HEK293 (cell line): Measurements from ENCODE around the gene KLHL28.

Source experiments
- CTCF ChIA-PET: fragments of 350-600 bp; formaldehyde crosslinking; extraction: SDS; loops from one replicate; lab custom pipeline; 2021; ENCODE audit warnings: antibody characterized with exemption; lab: Yijun Ruan, JAX
- POLR2A ChIA-PET: fragments of 300-600 bp; formaldehyde crosslinking; extraction: SDS; loops from one replicate; lab custom pipeline; 2020; ENCODE audit warnings: antibody characterized with exemption, inconsistent platforms; lab: Yijun Ruan, JAX
- H3K27ac ChIP-seq: fragments of 200-500 bp; sonication (Bioruptor generic); 2 replicates; pipeline ENCODE4 v1.5.1; 2014; ENCODE audit warnings: low read depth, low read length, control low read depth, inconsistent platforms; ENCODE audit errors: extremely low read depth
- H3K36me3 ChIP-seq, 2 experiments: fragments of 200-500 bp in 1 of 2; sonication (Bioruptor generic) in 1 of 2; 1 replicate in 1 of 2; 2 replicates in 1 of 2; pipeline ENCODE4 v1.5.1; 2014 to 2017; ENCODE audit warnings: inconsistent platforms in 2 of 2, low read length in 2 of 2; ENCODE audit not compliant: control insufficient read depth in 2 of 2, insufficient read depth in 1 of 2
- H3K4me1 ChIP-seq: fragments of 200-500 bp; sonication (Bioruptor generic); 2 replicates; pipeline ENCODE4 v1.5.1; 2014; ENCODE audit warnings: mild to moderate bottlenecking, low read length, inconsistent platforms; ENCODE audit not compliant: control insufficient read depth, insufficient read depth
- H3K4me3 ChIP-seq: 2 replicates; pipeline ENCODE4 v1.5.1; 2011; ENCODE audit warnings: low read depth, mild to moderate bottlenecking, control low read depth, low read length, moderate library complexity
- H3K9me3 ChIP-seq: fragments of 200-500 bp; sonication (Bioruptor generic); 2 replicates; pipeline ENCODE4 v1.5.1; 2014; ENCODE audit warnings: low read depth, low read length, inconsistent platforms; ENCODE audit not compliant: control insufficient read depth, insufficient read depth
- EGR2 ChIP-seq: fragments of 450-650 bp; formaldehyde crosslinking; IDR thresholded peaks from 2 replicates; pipeline ENCODE4 v1.5.1; 2016; ENCODE audit warnings: low read depth, missing biosample characterization, missing genetic modification characterization
- KLF7 ChIP-seq: fragments of 450-650 bp; formaldehyde crosslinking; IDR thresholded peaks from 2 replicates; pipeline ENCODE4 v1.5.1; 2016; ENCODE audit warnings: missing biosample characterization, missing genetic modification characterization, borderline replicate concordance
- PRDM4 ChIP-seq: fragments of 450-650 bp; formaldehyde crosslinking; IDR thresholded peaks from 2 replicates; pipeline ENCODE4 v1.5.1; 2017; ENCODE audit warnings: missing biosample characterization, missing genetic modification characterization
- SALL2 ChIP-seq: fragments of 450-650 bp; formaldehyde crosslinking; IDR thresholded peaks from 2 replicates; pipeline ENCODE4 v1.5.0; 2017; ENCODE audit warnings: missing biosample characterization, mild to moderate bottlenecking, missing genetic modification characterization, borderline replicate concordance
- YY2 ChIP-seq: fragments of 450-650 bp; formaldehyde crosslinking; IDR thresholded peaks from 2 replicates; pipeline ENCODE4 v1.5.1; 2016; ENCODE audit warnings: missing biosample characterization, missing genetic modification characterization
- ZFP69B ChIP-seq: fragments of 450-650 bp; formaldehyde crosslinking; IDR thresholded peaks from 2 replicates; pipeline ENCODE4 v1.5.1; 2016; ENCODE audit warnings: missing biosample characterization, missing genetic modification characterization
- ZNF138 ChIP-seq: fragments of 450-650 bp; formaldehyde crosslinking; IDR thresholded peaks from 2 replicates; pipeline ENCODE4 v1.5.1; 2016; ENCODE audit warnings: missing biosample characterization, missing genetic modification characterization, borderline replicate concordance
- ZNF223 ChIP-seq: fragments of 450-650 bp; formaldehyde crosslinking; IDR thresholded peaks from 2 replicates; pipeline ENCODE4 v1.5.1; 2016; ENCODE audit warnings: missing biosample characterization, missing genetic modification characterization
- ZNF311 ChIP-seq: fragments of 450-650 bp; formaldehyde crosslinking; IDR thresholded peaks from 2 replicates; pipeline ENCODE4 v1.5.1; 2017; ENCODE audit warnings: missing biosample characterization, missing genetic modification characterization, borderline replicate concordance
- ZNF473 ChIP-seq: fragments of 450-650 bp; formaldehyde crosslinking; IDR thresholded peaks from 2 replicates; pipeline ENCODE4 v1.5.1; 2017; ENCODE audit warnings: missing biosample characterization, missing genetic modification characterization
- ZNF645 ChIP-seq: fragments of 450-650 bp; formaldehyde crosslinking; IDR thresholded peaks from 2 replicates; pipeline ENCODE4; 2016; ENCODE audit warnings: missing biosample characterization, missing genetic modification characterization
- ZNF776 ChIP-seq: fragments of 450-650 bp; formaldehyde crosslinking; IDR thresholded peaks from 2 replicates; pipeline ENCODE4 v1.5.0; 2017; ENCODE audit warnings: missing biosample characterization, missing genetic modification characterization, borderline replicate concordance
- TF ChIP-seq, protein P1 (sequence below): fragments of 450-650 bp; formaldehyde crosslinking; IDR thresholded peaks from 2 replicates; pipeline ENCODE4 v1.5.1; 2016; ENCODE audit warnings: missing biosample characterization, missing genetic modification characterization
- TF ChIP-seq, protein P2 (sequence below): fragments of 450-650 bp; formaldehyde crosslinking; IDR thresholded peaks from 2 replicates; pipeline ENCODE4 v1.5.1; 2016; ENCODE audit warnings: missing biosample characterization, missing genetic modification characterization
- TF ChIP-seq, protein P3 (sequence below): fragments of 450-650 bp; formaldehyde crosslinking; IDR thresholded peaks from 2 replicates; pipeline ENCODE4 v1.5.1; 2016; ENCODE audit warnings: missing biosample characterization, missing genetic modification characterization
- TF ChIP-seq, protein P4 (sequence below): fragments of 450-650 bp; formaldehyde crosslinking; IDR thresholded peaks from 2 replicates; pipeline ENCODE4 v1.5.1; 2016; ENCODE audit warnings: missing biosample characterization, missing genetic modification characterization, borderline replicate concordance

Gene KLHL28

DNA sequence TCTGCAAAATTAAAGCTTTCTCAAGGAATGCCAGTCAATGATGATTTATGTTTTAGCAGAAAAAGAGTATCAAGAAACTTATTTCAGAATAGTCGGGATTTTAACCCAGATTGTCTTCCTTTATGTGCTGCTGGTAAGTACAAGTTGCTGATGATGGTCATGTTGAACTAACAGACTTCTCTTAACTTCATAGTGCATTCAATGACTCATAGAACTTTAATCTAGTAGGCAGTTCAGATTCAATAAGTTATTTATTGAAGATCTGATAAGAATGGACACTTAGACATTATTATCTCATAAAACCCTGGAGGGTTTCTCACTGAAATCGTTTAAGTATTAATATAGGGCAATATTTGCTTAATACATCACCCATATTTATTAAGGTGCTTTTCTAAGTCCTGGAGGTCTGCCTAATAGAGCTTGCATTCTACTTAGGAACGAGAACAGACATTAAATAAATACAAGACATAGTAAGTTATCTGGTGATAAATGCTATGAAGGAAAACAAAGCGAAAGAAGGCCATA is 34.1 kb upstream of the KLHL28 start (continued):
- TF ChIP-seq, protein P1, sequence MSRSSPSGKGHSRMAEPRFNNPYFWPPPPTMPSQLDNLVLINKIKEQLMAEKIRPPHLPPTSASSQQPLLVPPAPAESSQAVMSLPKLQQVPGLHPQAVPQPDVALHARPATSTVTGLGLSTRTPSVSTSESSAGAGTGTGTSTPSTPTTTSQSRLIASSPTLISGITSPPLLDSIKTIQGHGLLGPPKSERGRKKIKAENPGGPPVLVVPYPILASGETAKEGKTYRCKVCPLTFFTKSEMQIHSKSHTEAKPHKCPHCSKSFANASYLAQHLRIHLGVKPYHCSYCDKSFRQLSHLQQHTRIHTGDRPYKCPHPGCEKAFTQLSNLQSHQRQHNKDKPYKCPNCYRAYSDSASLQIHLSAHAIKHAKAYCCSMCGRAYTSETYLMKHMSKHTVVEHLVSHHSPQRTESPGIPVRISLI (tag by site-specific recombination), result no peak
- TF ChIP-seq ZFP69B (tag by site-specific recombination) (no peak), KLF7 (tag by site-specific recombination) (no peak)
- TF ChIP-seq, all 188 proteins: peak for 0

GRCh38 chr14:44995196-44995595 is 33.4 kb upstream of the KLHL28 start:
- POLR2A ChIA-PET, result no interaction called here
- H3K4me1 ChIP-seq, result 0 out of 2 replicates have a peak, but pooled peaks cover 3% of the 10 kb centered on the region
- CTCF ChIA-PET, result interaction anchor here (0.6 kb wide), 1 partner anchor 63 kb away, joined by 3 read pairs; no protein-coding TSS in a partner anchor
- TF ChIP-seq, protein P2, sequence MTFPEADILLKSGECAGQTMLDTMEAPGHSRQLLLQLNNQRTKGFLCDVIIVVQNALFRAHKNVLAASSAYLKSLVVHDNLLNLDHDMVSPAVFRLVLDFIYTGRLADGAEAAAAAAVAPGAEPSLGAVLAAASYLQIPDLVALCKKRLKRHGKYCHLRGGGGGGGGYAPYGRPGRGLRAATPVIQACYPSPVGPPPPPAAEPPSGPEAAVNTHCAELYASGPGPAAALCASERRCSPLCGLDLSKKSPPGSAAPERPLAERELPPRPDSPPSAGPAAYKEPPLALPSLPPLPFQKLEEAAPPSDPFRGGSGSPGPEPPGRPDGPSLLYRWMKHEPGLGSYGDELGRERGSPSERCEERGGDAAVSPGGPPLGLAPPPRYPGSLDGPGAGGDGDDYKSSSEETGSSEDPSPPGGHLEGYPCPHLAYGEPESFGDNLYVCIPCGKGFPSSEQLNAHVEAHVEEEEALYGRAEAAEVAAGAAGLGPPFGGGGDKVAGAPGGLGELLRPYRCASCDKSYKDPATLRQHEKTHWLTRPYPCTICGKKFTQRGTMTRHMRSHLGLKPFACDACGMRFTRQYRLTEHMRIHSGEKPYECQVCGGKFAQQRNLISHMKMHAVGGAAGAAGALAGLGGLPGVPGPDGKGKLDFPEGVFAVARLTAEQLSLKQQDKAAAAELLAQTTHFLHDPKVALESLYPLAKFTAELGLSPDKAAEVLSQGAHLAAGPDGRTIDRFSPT (tag by site-specific recombination), result no peak
- TF ChIP-seq ZNF776 (tag by site-specific recombination) (no peak), ZNF473 (tag by site-specific recombination) (no peak), ZNF645 (tag by site-specific recombination) (no peak), EGR2 (tag by site-specific recombination) (no peak), SALL2 (tag by site-specific recombination) (no peak), ZNF311 (tag by site-specific recombination) (no peak), YY2 (tag by site-specific recombination) (no peak), ZNF138 (no peak), ZNF223 (no peak), PRDM4 (tag by site-specific recombination) (no peak)
- TF ChIP-seq, protein P3, sequence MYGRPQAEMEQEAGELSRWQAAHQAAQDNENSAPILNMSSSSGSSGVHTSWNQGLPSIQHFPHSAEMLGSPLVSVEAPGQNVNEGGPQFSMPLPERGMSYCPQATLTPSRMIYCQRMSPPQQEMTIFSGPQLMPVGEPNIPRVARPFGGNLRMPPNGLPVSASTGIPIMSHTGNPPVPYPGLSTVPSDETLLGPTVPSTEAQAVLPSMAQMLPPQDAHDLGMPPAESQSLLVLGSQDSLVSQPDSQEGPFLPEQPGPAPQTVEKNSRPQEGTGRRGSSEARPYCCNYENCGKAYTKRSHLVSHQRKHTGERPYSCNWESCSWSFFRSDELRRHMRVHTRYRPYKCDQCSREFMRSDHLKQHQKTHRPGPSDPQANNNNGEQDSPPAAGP (tag by site-specific recombination), result no peak
- TF ChIP-seq, protein P4, sequence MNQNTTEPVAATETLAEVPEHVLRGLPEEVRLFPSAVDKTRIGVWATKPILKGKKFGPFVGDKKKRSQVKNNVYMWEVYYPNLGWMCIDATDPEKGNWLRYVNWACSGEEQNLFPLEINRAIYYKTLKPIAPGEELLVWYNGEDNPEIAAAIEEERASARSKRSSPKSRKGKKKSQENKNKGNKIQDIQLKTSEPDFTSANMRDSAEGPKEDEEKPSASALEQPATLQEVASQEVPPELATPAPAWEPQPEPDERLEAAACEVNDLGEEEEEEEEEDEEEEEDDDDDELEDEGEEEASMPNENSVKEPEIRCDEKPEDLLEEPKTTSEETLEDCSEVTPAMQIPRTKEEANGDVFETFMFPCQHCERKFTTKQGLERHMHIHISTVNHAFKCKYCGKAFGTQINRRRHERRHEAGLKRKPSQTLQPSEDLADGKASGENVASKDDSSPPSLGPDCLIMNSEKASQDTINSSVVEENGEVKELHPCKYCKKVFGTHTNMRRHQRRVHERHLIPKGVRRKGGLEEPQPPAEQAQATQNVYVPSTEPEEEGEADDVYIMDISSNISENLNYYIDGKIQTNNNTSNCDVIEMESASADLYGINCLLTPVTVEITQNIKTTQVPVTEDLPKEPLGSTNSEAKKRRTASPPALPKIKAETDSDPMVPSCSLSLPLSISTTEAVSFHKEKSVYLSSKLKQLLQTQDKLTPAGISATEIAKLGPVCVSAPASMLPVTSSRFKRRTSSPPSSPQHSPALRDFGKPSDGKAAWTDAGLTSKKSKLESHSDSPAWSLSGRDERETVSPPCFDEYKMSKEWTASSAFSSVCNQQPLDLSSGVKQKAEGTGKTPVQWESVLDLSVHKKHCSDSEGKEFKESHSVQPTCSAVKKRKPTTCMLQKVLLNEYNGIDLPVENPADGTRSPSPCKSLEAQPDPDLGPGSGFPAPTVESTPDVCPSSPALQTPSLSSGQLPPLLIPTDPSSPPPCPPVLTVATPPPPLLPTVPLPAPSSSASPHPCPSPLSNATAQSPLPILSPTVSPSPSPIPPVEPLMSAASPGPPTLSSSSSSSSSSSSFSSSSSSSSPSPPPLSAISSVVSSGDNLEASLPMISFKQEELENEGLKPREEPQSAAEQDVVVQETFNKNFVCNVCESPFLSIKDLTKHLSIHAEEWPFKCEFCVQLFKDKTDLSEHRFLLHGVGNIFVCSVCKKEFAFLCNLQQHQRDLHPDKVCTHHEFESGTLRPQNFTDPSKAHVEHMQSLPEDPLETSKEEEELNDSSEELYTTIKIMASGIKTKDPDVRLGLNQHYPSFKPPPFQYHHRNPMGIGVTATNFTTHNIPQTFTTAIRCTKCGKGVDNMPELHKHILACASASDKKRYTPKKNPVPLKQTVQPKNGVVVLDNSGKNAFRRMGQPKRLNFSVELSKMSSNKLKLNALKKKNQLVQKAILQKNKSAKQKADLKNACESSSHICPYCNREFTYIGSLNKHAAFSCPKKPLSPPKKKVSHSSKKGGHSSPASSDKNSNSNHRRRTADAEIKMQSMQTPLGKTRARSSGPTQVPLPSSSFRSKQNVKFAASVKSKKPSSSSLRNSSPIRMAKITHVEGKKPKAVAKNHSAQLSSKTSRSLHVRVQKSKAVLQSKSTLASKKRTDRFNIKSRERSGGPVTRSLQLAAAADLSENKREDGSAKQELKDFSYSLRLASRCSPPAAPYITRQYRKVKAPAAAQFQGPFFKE, result no peak

More at GRCh38 chr14:44995196-44995595, 33.4 kb upstream of the KLHL28 start:
- Histone ChIP-seq H3K27ac (no peak overlapping the region), H3K9me3 (no peaks in the 10 kb centered on the region), H3K4me3 (no peak overlapping the region), H3K36me3 (peaks cover 3 to 5% of the 10 kb centered on the region in 2 experiments; a peak in 2 of 3 replicates)
